NCI-H446 (cell line): ENCODE results near the gene TTLL3.

Experiments used
- DNase-seq, 2 experiments: peaks; one replicate each; lab custom pipeline; 2025; lab: John Stamatoyannopoulos, UW

The TTLL3 gene

DNA sequence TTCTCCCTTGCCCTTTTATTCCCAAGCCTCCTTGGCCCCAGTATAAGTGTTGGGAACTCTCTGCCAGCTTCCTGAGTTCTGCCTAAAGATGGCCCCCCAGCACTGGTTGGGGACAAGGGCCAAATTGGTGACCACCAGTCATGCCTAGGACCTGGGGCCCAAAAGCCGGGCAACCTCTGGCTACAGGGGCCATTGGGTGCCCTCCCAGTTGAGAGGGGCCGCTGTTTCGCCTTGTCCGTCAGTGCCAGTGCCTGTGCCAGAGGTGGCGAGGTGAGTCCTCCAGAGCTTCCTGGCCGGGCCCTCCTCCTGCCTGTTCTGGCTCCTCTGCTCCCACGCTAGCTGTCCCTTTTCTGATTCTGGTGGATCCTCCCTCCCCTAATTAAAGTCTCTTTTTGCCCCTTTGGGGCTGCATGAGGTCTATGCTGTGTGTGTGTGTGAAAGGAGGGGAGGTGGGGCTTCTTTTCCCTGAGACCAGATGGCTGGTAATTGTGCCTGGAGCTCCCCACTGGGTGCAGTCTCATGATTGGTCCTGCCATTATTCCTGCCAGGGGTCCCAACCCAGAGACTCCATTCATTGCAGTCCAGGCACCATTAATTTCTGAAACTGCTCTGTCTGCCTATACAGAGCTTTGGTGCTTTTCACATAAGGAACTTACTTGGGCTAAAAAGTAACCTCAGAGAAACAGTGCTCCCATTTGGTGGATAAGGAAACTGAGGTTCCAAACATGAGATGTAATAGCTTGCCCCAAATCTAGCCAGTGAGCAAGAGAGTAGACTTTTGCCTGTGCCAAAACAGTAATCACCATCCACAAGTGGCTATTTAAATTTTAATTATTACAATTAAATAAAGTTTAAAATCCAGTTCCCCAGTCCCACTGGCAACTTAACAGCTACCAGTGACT is 3.1 kb upstream of the TTLL3 start:
- DNase-seq: no peak

GRCh38 chr3:9807981-9808344 is 2.1 kb upstream of the TTLL3 start:
- no peak for DNase-seq

DNA sequence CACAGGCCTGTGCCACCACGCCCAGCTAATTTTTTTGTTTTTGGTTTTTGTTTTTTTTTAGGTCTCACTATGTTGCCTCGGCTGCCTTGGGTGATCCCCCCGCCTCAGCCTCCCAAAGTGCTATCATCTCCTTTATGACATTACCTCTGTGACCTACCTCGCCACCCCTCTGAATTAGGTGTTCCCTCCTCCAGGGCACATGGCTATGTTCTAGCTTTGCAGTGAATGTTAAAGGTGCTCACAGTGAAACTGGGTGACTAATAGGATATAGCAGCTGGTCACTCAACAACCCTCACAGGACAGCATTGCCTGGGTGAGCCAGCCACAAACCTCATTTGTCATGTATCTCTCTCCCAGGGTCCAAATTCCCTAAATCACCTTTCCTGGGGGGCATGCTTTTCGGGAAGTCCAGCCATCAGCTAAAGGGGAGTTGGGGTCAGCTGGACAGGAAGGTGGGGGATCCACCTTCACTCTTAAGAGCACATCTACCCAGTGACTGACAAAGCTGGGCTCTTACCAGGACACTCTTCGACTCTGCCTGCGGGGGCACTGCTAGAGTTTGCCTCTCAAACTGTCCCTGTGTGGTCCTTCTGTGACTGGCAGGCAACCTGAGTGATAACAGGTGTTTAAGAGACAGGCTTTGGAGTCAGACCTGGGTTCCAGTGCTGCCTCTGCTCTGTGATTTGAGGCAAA is 1.6 kb upstream of the TTLL3 start:
- peak in 1 of 2 experiments; percentile 8 for DNase-seq

- no peak for DNase-seq
Measured at GRCh38 chr3:9809239-9809614, 835 bp upstream of the TTLL3 start.

DNA sequence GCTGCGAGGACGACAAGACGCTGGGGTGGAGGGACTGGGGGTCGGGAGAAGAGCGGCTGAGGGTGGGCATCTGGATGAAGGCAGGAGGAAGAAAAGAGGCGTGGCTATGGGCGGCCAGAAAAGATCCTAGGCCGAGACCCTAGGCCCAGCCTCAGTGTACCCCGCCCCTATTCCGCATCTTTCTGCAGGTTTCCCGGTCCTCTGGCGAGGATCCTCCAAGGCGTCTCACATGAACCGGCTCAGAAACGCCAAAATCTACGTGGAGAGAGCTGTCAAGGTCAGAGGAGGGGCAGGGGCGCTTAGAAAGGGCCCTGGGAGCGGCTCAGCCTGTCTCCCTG is 340 bp downstream of the TTLL3 start:
- no peak for DNase-seq

- DNase-seq: no peak
Measured at GRCh38 chr3:9810846-9811245, 784 bp downstream of the TTLL3 start.

DNA sequence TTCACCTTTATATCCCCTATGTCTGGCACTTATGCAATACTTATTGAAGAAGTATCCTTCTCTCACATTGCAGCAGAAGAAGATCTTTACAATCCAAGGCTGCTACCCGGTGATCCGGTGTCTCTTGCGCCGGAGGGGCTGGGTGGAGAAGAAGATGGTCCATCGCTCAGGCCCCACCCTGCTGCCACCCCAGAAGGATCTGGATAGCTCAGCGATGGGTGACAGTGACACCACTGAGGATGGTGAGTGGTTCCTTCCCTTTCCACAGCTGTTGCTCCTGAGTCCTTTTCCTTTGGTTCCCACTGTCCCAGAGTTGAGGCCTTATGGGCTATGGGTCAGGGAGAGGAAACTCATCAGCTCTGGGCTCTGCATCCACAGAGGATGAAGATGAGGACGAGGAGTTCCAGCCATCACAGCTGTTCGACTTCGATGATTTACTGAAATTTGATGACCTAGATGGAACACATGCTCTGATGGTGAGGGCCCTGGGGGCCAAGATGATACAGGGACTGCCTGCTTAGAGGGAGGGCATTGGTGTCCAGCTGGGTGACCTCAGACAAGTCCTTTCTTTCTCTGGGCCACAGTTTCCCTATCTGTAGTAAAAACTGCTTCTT is 2.9 kb downstream of the TTLL3 start:
- no peak for DNase-seq

DNA sequence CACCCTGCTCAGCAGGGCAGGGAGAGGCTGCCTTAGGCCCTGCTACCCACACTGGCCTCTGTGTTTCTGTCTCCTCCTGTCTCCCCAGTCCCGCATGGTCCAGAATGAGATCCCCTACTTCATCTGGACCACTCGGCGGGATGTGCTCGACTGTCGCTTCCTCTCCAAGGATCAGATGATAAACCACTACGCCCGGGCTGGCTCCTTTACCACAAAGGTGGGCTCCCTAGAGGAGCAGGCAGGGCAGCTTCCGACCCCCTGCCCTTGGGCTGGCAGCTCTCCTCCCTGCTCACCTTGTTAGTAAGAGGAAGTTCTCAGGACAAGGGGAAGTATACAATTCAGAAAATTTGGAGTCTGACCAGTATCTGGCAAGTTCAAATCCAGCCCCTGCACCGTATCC is 5.9 kb downstream of the TTLL3 start:
- no peak for DNase-seq

DNA sequence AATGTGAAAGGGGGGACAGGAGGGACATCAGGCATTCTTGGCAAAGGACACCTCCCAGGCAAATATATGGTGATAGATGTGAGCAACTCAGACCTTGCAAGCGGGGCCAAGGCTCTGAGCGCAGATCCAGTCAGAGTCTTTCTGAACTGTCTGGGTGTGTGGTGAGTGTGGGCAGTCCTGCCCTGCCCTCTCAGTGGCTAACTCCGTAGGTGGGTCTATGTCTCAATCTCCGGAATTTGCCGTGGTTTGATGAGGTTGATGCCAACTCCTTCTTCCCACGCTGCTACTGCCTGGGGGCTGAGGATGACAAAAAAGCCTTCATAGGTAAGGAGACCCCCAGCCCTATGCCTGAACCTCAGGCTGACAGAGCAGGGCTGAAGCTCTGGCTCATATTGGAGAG is 7.4 kb downstream of the TTLL3 start:
- DNase-seq: no peak

- no peak for DNase-seq
Measured at GRCh38 chr3:9818666-9819335, 8.7 kb downstream of the TTLL3 start.

DNA sequence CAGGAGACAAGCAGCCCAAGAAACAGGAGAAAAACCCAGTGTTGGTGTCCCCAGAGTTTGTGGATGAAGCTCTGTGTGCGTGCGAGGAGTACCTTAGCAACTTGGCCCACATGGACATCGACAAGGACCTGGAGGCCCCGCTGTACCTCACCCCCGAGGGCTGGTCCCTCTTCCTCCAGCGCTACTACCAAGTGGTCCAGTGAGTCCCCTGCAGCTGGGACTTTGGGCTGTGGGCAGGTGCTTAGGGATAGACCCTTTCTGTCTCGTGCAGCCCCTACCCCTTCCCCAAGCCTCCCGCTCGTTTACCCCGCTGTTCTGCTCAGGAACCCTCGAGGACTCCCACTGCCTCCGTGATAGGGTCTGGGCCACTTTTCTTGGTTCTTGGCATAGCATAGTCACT is 10.5 kb downstream of the TTLL3 start:
- no peak for DNase-seq

GRCh38 chr3:9820946-9821345 is 10.9 kb downstream of the TTLL3 start:
- DNase-seq: no peak

GRCh38 chr3:9825451-9826040 is 15.5 kb downstream of the TTLL3 start:
- DNase-seq: no peak

DNA sequence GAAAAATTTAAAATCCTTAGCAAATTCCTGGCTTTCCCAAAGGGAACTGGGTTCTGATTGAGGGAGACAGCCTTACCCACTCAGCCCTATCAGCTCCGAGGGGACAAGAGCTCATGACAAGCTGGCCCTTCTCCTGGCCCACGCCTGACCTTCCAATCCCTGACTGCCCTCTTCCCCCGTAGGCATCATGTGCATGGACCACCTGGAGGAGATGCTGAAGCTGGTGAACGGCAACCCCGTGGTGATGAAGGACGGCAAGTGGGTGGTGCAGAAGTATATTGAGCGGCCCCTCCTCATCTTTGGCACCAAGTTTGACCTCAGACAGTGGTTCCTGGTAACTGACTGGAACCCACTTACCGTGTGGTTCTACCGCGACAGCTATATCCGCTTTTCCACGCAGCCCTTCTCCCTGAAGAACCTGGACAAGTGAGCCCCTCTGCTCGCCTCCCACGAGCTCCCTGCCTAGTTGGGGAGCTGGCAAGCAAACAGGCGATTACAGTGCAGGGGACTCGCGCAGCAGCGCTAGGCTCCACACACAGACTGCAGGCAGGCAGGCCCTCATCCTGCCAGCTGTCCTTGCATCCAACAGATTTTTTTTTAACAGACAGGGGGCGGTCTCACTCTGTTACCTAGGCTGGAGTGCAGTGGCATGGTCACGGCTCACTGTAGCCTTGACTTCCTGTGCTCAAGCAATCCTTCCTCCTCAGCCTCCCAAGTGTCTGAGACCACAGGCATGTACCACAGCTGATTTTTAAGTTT is 16.9 kb downstream of the TTLL3 start:
- no peak for DNase-seq

GRCh38 chr3:9828801-9829755 is 19.0 kb downstream of the TTLL3 start:
- DNase-seq: no peak

GRCh38 chr3:9831253-9831652 is 21.2 kb downstream of the TTLL3 start:
- DNase-seq: no peak

DNA sequence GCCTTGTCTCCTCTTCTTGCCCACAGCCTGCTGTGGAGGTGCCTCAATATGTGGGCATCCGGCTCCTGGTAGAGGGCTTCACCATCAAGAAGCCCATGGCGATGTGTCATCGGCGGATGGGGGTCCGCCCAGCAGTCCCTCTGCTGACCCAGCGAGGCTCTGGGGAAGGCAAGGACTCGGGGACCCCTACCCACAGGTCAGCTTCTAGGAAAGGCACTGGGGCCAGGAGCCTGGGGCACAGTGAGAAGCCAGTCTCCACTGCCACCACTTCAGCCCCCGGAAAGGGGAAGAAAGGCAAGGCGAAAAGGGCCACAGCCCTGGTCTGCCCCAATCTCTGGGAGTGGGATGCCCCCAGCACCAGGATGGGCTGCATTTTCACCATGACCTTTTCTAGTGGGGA is 23.0 kb downstream of the TTLL3 start:
- no peak for DNase-seq

GRCh38 chr3:9834520-9835380 is 24.7 kb downstream of the TTLL3 start:
- no peak for DNase-seq
